HuH-7.5 (cell line): Measurements from ENCODE around the gene TRA2B.

Experiments
- DNase-seq: peaks from one replicate; pipeline ENCODE4 v3.0.0; 2011; ENCODE audit warnings: low spot score

The TRA2B gene

GRCh38 chr3:185867650-185868049, 70.2 kb downstream of the TRA2B start:
- no peak for DNase-seq

- no peak for DNase-seq
These were observed 70.8 kb downstream of the TRA2B start for GRCh38 chr3:185866995-185867394.

- DNase-seq, result no peak
These were observed 71.3 kb downstream of the TRA2B start for GRCh38 chr3:185866555-185866954.
